ENCODE results near the gene PCYOX1L. TPM values are rescaled to one million over a fixed set of nuclear protein-coding genes. Genes with fewer than 3 reads are reported as not detected.
A peak's percentile ranks its signal among the peaks of the same experiment; 100 is the strongest.

PCYOX1L gene
- total RNA-seq, result 10 to 100 TPM; 32.4 to 35.7 TPM

- ATAC-seq (ENCODE audit: low read depth), result peak; percentile 99
- Mint-ChIP-seq H3K36me3 (peaks cover 28% of the 10 kb centered on the region), H3K9me3 (no peaks in the 10 kb centered on the region), H3K4me3 (peak within 1 kb of the TSS; percentile 97), H3K27ac (peak within 1 kb of the TSS; percentile 90), H3K27me3 (no peaks in the 10 kb centered on the region), H3K4me1 (peaks cover 48% of the 10 kb centered on the region)
- POLR2A ChIA-PET, result interaction anchor here (0.7 to 6.9 kb wide), 4 partner anchors 10 to 193 kb away, joined by 3 to 131 read pairs (median 4); partner anchors contain the start of gene GRPEL2
- peak; percentile 92 for DNase-seq
Observed at GRCh38 chr5:149357370-149358293, at the start of gene PCYOX1L. Gene PCYOX1L, plus strand, starts transcription at chr5:149358046. Its CDS starts 23 bp downstream, at chr5:149358069.

GRCh38 chr5:149309354-149309753, 48.5 kb upstream of the PCYOX1L start:
- no peak overlapping the region for H3K27ac Mint-ChIP-seq
- no peak overlapping the region for H3K4me3 Mint-ChIP-seq
- H3K36me3 Mint-ChIP-seq, result no peaks in the 10 kb centered on the region
- POLR2A ChIA-PET, result no interaction called here
- H3K9me3 Mint-ChIP-seq, result no peaks in the 10 kb centered on the region
- DNase-seq (no peak), ATAC-seq (ENCODE audit: low read depth) (no peak)
- no peaks in the 10 kb centered on the region for H3K27me3 Mint-ChIP-seq
- peaks cover 5% of the 10 kb centered on the region for H3K4me1 Mint-ChIP-seq

GRCh38 chr5:149310488-149310887, 47.4 kb upstream of the PCYOX1L start:
- POLR2A ChIA-PET, result no interaction called here
- no peaks in the 10 kb centered on the region for H3K9me3 Mint-ChIP-seq
- ATAC-seq (ENCODE audit: low read depth) (no peak), DNase-seq (no peak)
- no peak overlapping the region for H3K4me3 Mint-ChIP-seq
- H3K27ac Mint-ChIP-seq, result no peak overlapping the region
- peaks cover 5% of the 10 kb centered on the region for H3K4me1 Mint-ChIP-seq
- H3K36me3 Mint-ChIP-seq, result no peaks in the 10 kb centered on the region
- H3K27me3 Mint-ChIP-seq, result no peaks in the 10 kb centered on the region

GRCh38 chr5:149310947-149311658, 46.7 kb upstream of the PCYOX1L start:
- Mint-ChIP-seq H3K27ac (no peak overlapping the region), H3K36me3 (no peaks in the 10 kb centered on the region), H3K4me1 (peaks cover 5% of the 10 kb centered on the region), H3K9me3 (no peaks in the 10 kb centered on the region), H3K4me3 (no peak overlapping the region), H3K27me3 (no peaks in the 10 kb centered on the region)
- ATAC-seq (ENCODE audit: low read depth) (no peak), DNase-seq (no peak)
- POLR2A ChIA-PET, result no interaction called here

- Mint-ChIP-seq H3K4me3 (no peak overlapping the region), H3K4me1 (peaks cover 5% of the 10 kb centered on the region), H3K36me3 (no peaks in the 10 kb centered on the region), H3K27me3 (no peaks in the 10 kb centered on the region), H3K9me3 (no peaks in the 10 kb centered on the region), H3K27ac (no peak overlapping the region)
- no peak for DNase-seq
- POLR2A ChIA-PET, result interaction anchor here (0.7 kb wide), 1 partner anchor 29 kb away, joined by 3 read pairs; no protein-coding TSS in a partner anchor
- no peak for ATAC-seq (ENCODE audit: low read depth)
Observed at GRCh38 chr5:149313151-149313841, 44.5 kb upstream of the PCYOX1L start.

GRCh38 chr5:149314571-149315111, 43.2 kb upstream of the PCYOX1L start:
- Mint-ChIP-seq H3K9me3 (no peaks in the 10 kb centered on the region), H3K36me3 (no peaks in the 10 kb centered on the region), H3K4me1 (peaks cover 5% of the 10 kb centered on the region), H3K4me3 (no peak overlapping the region), H3K27ac (no peak overlapping the region), H3K27me3 (no peaks in the 10 kb centered on the region)
- DNase-seq (no peak), ATAC-seq (ENCODE audit: low read depth) (no peak)
- POLR2A ChIA-PET, result interaction anchor here (0.5 to 0.8 kb wide), 2 partner anchors 30 to 261 kb away, joined by 3 read pairs; no protein-coding TSS in a partner anchor

GRCh38 chr5:149315753-149316152, 42.1 kb upstream of the PCYOX1L start:
- Mint-ChIP-seq H3K36me3 (no peaks in the 10 kb centered on the region), H3K4me3 (no peak overlapping the region), H3K27me3 (no peaks in the 10 kb centered on the region), H3K4me1 (peaks cover 4% of the 10 kb centered on the region), H3K9me3 (no peaks in the 10 kb centered on the region), H3K27ac (no peak overlapping the region)
- ATAC-seq (ENCODE audit: low read depth), result no peak
- POLR2A ChIA-PET, result no interaction called here
- no peak for DNase-seq

GRCh38 chr5:149317281-149318048, 40.4 kb upstream of the PCYOX1L start:
- no peak overlapping the region for H3K4me3 Mint-ChIP-seq
- POLR2A ChIA-PET, result interaction anchor here (0.7 to 1.8 kb wide), 3 partner anchors 27 to 54 kb away, joined by 3 to 7 read pairs (median 3); no protein-coding TSS in a partner anchor
- H3K9me3 Mint-ChIP-seq, result no peaks in the 10 kb centered on the region
- DNase-seq (no peak), ATAC-seq (ENCODE audit: low read depth) (no peak)
- peak overlapping the region; percentile 25 for H3K27ac Mint-ChIP-seq
- H3K36me3 Mint-ChIP-seq, result no peaks in the 10 kb centered on the region
- no peaks in the 10 kb centered on the region for H3K27me3 Mint-ChIP-seq
- no peaks in the 10 kb centered on the region for H3K4me1 Mint-ChIP-seq

GRCh38 chr5:149319174-149319573, 38.7 kb upstream of the PCYOX1L start:
- DNase-seq (no peak), ATAC-seq (ENCODE audit: low read depth) (no peak)
- no peaks in the 10 kb centered on the region for H3K36me3 Mint-ChIP-seq
- H3K9me3 Mint-ChIP-seq, result no peaks in the 10 kb centered on the region
- no peaks in the 10 kb centered on the region for H3K27me3 Mint-ChIP-seq
- H3K27ac Mint-ChIP-seq, result no peak overlapping the region
- no peak overlapping the region for H3K4me3 Mint-ChIP-seq
- POLR2A ChIA-PET, result no interaction called here
- no peaks in the 10 kb centered on the region for H3K4me1 Mint-ChIP-seq

GRCh38 chr5:149320791-149321330, 37.0 kb upstream of the PCYOX1L start:
- Mint-ChIP-seq H3K36me3 (no peaks in the 10 kb centered on the region), H3K27ac (no peak overlapping the region), H3K4me3 (no peak overlapping the region), H3K27me3 (no peaks in the 10 kb centered on the region), H3K4me1 (no peaks in the 10 kb centered on the region), H3K9me3 (no peaks in the 10 kb centered on the region)
- ATAC-seq (ENCODE audit: low read depth) (no peak), DNase-seq (no peak)
- POLR2A ChIA-PET, result interaction anchor here (0.7 kb wide), 1 partner anchor 24 kb away, joined by 3 read pairs; no protein-coding TSS in a partner anchor

GRCh38 chr5:149322518-149322917, 35.3 kb upstream of the PCYOX1L start:
- Mint-ChIP-seq H3K27ac (no peak overlapping the region), H3K4me3 (no peak overlapping the region), H3K36me3 (no peaks in the 10 kb centered on the region), H3K4me1 (no peaks in the 10 kb centered on the region), H3K27me3 (no peaks in the 10 kb centered on the region), H3K9me3 (no peaks in the 10 kb centered on the region)
- DNase-seq (no peak), ATAC-seq (ENCODE audit: low read depth) (no peak)
- POLR2A ChIA-PET, result interaction anchor here (0.5 kb wide), 1 partner anchor 1416 kb away, joined by 3 read pairs; no protein-coding TSS in a partner anchor

GRCh38 chr5:149323210-149323609, 34.6 kb upstream of the PCYOX1L start:
- no peak for DNase-seq
- POLR2A ChIA-PET, result interaction anchor here (0.8 kb wide), 1 partner anchor 44 kb away, joined by 3 read pairs; no protein-coding TSS in a partner anchor
- no peak overlapping the region for H3K27ac Mint-ChIP-seq
- H3K9me3 Mint-ChIP-seq, result no peaks in the 10 kb centered on the region
- H3K27me3 Mint-ChIP-seq, result no peaks in the 10 kb centered on the region
- no peak overlapping the region for H3K4me3 Mint-ChIP-seq
- no peaks in the 10 kb centered on the region for H3K36me3 Mint-ChIP-seq
- no peaks in the 10 kb centered on the region for H3K4me1 Mint-ChIP-seq
- no peak for ATAC-seq (ENCODE audit: low read depth)
